B cell (primary cell): ENCODE data around the gene TMED1. TPM values are rescaled to one million over a fixed set of nuclear protein-coding genes. Genes with fewer than 3 reads are reported as not detected.

Experiments used
- ATAC-seq: fragments of 200-7000 bp; cut with Tn5 transposase; one replicate; pipeline ENCODE4 v1.10.0; 2021; ENCODE audit warnings: low read depth, mild to moderate bottlenecking, moderate number of reproducible peaks, moderate library complexity
- CTCF ChIA-PET: fragments of 350-600 bp; sonication (Branson Sonifier 250); formaldehyde crosslinking; loops from one replicate; lab custom pipeline; 2021; ENCODE audit warnings: antibody characterized with exemption, inconsistent platforms; lab: Charles Lee
- POLR2A ChIA-PET: fragments of 350-600 bp; sonication (Branson Sonifier 250); formaldehyde crosslinking; loops from one replicate; lab custom pipeline; 2021; ENCODE audit warnings: antibody characterized with exemption; lab: Charles Lee
- DNase-seq: peaks from one replicate; pipeline ENCODE4 v3.0.0; 2013
- H2AFZ ChIP-seq: 2 replicates; pipeline ENCODE4 v1.6.1; 2012; ENCODE audit warnings: mild to moderate bottlenecking, low read depth, low read length; ENCODE audit not compliant: insufficient read depth, poor library complexity, severe bottlenecking
- H3K27ac ChIP-seq, 2 donors: 1 replicate in 1 of 2; 2 replicates in 1 of 2; pipeline ENCODE4 v1.5.1; 2012 to 2013; ENCODE audit warnings: low read length in 2 of 2, mild to moderate bottlenecking in 2 of 2, moderate library complexity in 1 of 2
- H3K27me3 ChIP-seq, 4 experiments: fragments of 200-600 bp in 1 of 4; sonication (generic) in 1 of 4; replicated peaks in 1 of 4; 1 replicate in 2 of 4; 2 replicates in 2 of 4; pipeline versions ENCODE4 v1.6.1 to v1.7.0; 2013 to 2016; ENCODE audit warnings: low read length in 3 of 4, mild to moderate bottlenecking in 2 of 4, mixed read lengths in 1 of 4, moderate library complexity in 1 of 4; ENCODE audit not compliant: insufficient read depth in 4 of 4, control insufficient read depth in 3 of 4; ENCODE audit errors: control extremely low read depth in 1 of 4
- H3K36me3 ChIP-seq, 2 experiments: replicated peaks in 1 of 2; 1 replicate in 1 of 2; 2 replicates in 1 of 2; pipeline versions ENCODE4 v1.6.1 to v1.7.1; 2013; ENCODE audit warnings: low read length in 1 of 2; ENCODE audit not compliant: insufficient read depth in 2 of 2, control insufficient read depth in 1 of 2; ENCODE audit errors: control extremely low read depth in 1 of 2, extremely low read depth in 1 of 2
- H3K4me1 ChIP-seq, 2 donors: fragments of 200-600 bp in 1 of 2; sonication (generic) in 1 of 2; 1 replicate in 1 of 2; 2 replicates in 1 of 2; pipeline versions ENCODE4 v1.5.1 to v1.6.1; 2013 to 2017; ENCODE audit warnings: low read length in 2 of 2; ENCODE audit not compliant: control insufficient read depth in 2 of 2, insufficient read depth in 2 of 2
- H3K4me2 ChIP-seq: replicated peaks from 2 replicates; pipeline ENCODE3; 2012; ENCODE audit warnings: mild to moderate bottlenecking, low read depth, low read length; ENCODE audit not compliant: poor library complexity, severe bottlenecking
- H3K4me3 ChIP-seq, 5 experiments: fragments of 200-600 bp in 1 of 5; sonication (generic) in 1 of 5; 1 replicate in 3 of 5; 2 replicates in 2 of 5; pipeline versions ENCODE4 v1.5.1 to v1.7.0; 2011 to 2016; ENCODE audit warnings: low read length in 4 of 5, mild to moderate bottlenecking in 4 of 5, low read depth in 2 of 5, control low read depth in 1 of 5, moderate library complexity in 1 of 5; ENCODE audit not compliant: insufficient read depth in 1 of 5; ENCODE audit errors: control extremely low read depth in 1 of 5, extremely low read depth in 1 of 5
- H3K79me2 ChIP-seq: fragments of 200-600 bp; sonication (generic); one replicate; pipeline ENCODE4 v1.6.0; 2016; ENCODE audit warnings: low read length; ENCODE audit not compliant: control insufficient read depth, insufficient read depth
- H3K9ac ChIP-seq: fragments of 200-600 bp; sonication (generic); 2 replicates; pipeline ENCODE4 v1.6.1; 2017; ENCODE audit warnings: mild to moderate bottlenecking, low read length, moderate library complexity
- H3K9me3 ChIP-seq, 3 donors: one replicate each; pipeline versions ENCODE4 v1.6.1 to v1.7.1; 2013; ENCODE audit warnings: low read length in 2 of 3; ENCODE audit not compliant: control insufficient read depth in 2 of 3, insufficient read depth in 1 of 3; ENCODE audit errors: control extremely low read depth in 1 of 3
- H4K20me1 ChIP-seq: 2 replicates; pipeline ENCODE4 v1.6.0; 2012; ENCODE audit warnings: mild to moderate bottlenecking, low read length; ENCODE audit not compliant: insufficient read depth, control insufficient read depth, poor library complexity, severe bottlenecking
- H3K27ac Mint-ChIP-seq: one replicate; pipeline ENCODE4 v1.8.0; 2021; ENCODE audit warnings: mixed read lengths
- H3K27me3 Mint-ChIP-seq: one replicate; pipeline ENCODE4 v1.8.0; 2021; ENCODE audit warnings: mixed read lengths
- H3K4me1 Mint-ChIP-seq: one replicate; pipeline ENCODE4 v1.8.0; 2021; ENCODE audit warnings: mixed read lengths
- H3K4me3 Mint-ChIP-seq: one replicate; pipeline ENCODE4 v1.8.0; 2021; ENCODE audit warnings: mixed read lengths
- H3K9me3 Mint-ChIP-seq: one replicate; pipeline ENCODE4 v1.8.0; 2022; ENCODE audit warnings: mixed read lengths; ENCODE audit not compliant: insufficient read depth
- EZH2 ChIP-seq: IDR thresholded peaks from 2 replicates; pipeline ENCODE4 v1.6.1; 2012; ENCODE audit warnings: borderline replicate concordance, low read depth, mild to moderate bottlenecking, moderate library complexity, low read length; ENCODE audit not compliant: insufficient read depth, poor library complexity, severe bottlenecking
- WGBS: methylation state at CpG from one replicate; pipeline ENCODE4 v1.1.5; 2013; ENCODE audit warnings: missing lambda C conversion rate; ENCODE audit not compliant: insufficient coverage; 5-methylcytosine and 5-hydroxymethylcytosine counted together
- intact Hi-C: fragments of 100-400 bp; cut with micrococcal nuclease; formaldehyde crosslinking; loops from one replicate; pipeline ENCODE4 v1.10.0; 2022
- polyA plus RNA-seq: library from polyadenylated mRNA; depleted of rRNA; stranded (reverse); fragments of >200 nt; gene quantifications from 2 replicates; pipeline ENCODE4 v1.2.3, GENCODE V29; 2012
- total RNA-seq, 2 donors: library from RNA; stranded (reverse); fragments of 120-200 nt in 1 of 2; gene quantifications; 1 replicate in 1 of 2; 2 replicates in 1 of 2; pipeline versions ENCODE4 v1.2.3 to v1.2.4, GENCODE V29; 2013 to 2022
- TF ChIP-seq, protein P1 (sequence below): fragments of 200-600 bp; IDR thresholded peaks from one replicate; pipeline ENCODE4 v1.8.0; 2022; ENCODE audit warnings: antibody characterized with exemption, mild to moderate bottlenecking

TMED1 gene
- total and polyA plus RNA-seq, 2 donors (not counting 1 experiment from before 2014, with no cell fraction given) = 10.8 to 14.7 TPM

DNA sequence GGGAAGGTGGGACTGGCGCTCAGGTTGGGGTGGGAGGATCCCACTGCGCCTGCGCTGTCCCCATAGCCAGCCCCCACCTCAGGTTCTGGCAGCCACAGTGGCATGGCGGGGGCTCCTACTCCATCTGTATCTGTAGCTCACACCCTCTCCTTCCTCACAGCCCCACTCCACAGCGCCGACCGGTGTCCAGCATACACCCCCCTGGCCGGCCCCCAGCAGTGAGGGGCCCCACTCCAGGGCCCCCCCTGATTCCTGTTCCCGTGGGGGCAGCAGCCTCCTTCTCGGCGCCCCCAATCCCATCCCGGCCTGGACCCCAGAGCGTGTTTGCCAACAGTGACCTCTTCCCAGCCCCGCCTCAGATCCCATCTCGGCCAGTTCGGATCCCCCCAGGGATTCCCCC is 6.0 kb downstream of the TMED1 start:
- H3K4me1 ChIP-seq = peaks cover 0 to under 1% of the 10 kb centered on the region in 2 donors
- ChIA-PET CTCF (interaction anchor here (0.7 to 1.1 kb wide), 2 partner anchors 34 to 113 kb away, joined by 4 read pairs; no protein-coding TSS in a partner anchor), POLR2A (no interaction called here)
- no peak for ATAC-seq
- Mint-ChIP-seq H3K4me1 (no peaks in the 10 kb centered on the region), H3K27me3 (no peaks in the 10 kb centered on the region), H3K9me3 (no peaks in the 10 kb centered on the region), H3K4me3 (no peak overlapping the region), H3K27ac (peak overlapping the region; percentile 56)
- H3K9me3 ChIP-seq = peaks cover 0 to under 1% (median 0%) of the 10 kb centered on the region in 3 donors
- H2AFZ ChIP-seq = no peak overlapping the region
- H3K79me2 ChIP-seq = no peaks in the 10 kb centered on the region
- intact Hi-C loops = no loop called here
- H3K9ac ChIP-seq = no peak overlapping the region
- H4K20me1 ChIP-seq = peaks cover 3% of the 10 kb centered on the region
- H3K4me2 ChIP-seq = no peak overlapping the region
- H3K27me3 ChIP-seq = no peaks in the 10 kb centered on the region
- no peak overlapping the region for H3K4me3 ChIP-seq
- TF ChIP-seq EZH2 = no peak
- TF ChIP-seq, protein P1, sequence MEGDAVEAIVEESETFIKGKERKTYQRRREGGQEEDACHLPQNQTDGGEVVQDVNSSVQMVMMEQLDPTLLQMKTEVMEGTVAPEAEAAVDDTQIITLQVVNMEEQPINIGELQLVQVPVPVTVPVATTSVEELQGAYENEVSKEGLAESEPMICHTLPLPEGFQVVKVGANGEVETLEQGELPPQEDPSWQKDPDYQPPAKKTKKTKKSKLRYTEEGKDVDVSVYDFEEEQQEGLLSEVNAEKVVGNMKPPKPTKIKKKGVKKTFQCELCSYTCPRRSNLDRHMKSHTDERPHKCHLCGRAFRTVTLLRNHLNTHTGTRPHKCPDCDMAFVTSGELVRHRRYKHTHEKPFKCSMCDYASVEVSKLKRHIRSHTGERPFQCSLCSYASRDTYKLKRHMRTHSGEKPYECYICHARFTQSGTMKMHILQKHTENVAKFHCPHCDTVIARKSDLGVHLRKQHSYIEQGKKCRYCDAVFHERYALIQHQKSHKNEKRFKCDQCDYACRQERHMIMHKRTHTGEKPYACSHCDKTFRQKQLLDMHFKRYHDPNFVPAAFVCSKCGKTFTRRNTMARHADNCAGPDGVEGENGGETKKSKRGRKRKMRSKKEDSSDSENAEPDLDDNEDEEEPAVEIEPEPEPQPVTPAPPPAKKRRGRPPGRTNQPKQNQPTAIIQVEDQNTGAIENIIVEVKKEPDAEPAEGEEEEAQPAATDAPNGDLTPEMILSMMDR = no peak
- H3K27ac ChIP-seq = no peak overlapping the region
- peaks cover 4 to 49% of the 10 kb centered on the region in 2 experiments for H3K36me3 ChIP-seq
- WGBS = 96% methylated on average over 14 of the region's 16 CpGs
- DNase-seq = no peak

- Histone ChIP-seq H3K36me3 (peaks cover 7 to 56% of the 10 kb centered on the region in 2 experiments), H3K4me2 (no peak overlapping the region), H3K4me1 (no peaks in the 10 kb centered on the region), H3K9ac (no peak overlapping the region), H3K27ac (no peak overlapping the region), H3K79me2 (no peaks in the 10 kb centered on the region), H2AFZ (no peak overlapping the region), H3K27me3 (no peaks in the 10 kb centered on the region), H3K9me3 (no peaks in the 10 kb centered on the region), H4K20me1 (no peaks in the 10 kb centered on the region), H3K4me3 (no peak overlapping the region)
- DNase-seq (peak; percentile 28), ATAC-seq (no peak)
- ChIA-PET CTCF (interaction anchor here (0.6 to 1.5 kb wide), 4 partner anchors 35 to 112 kb away, joined by 3 to 5 read pairs (median 4); partner anchors contain the start of gene DNM2), POLR2A (no interaction called here)
- intact Hi-C loops = no loop called here
- H3K9me3 Mint-ChIP-seq = no peaks in the 10 kb centered on the region
- no peaks in the 10 kb centered on the region for H3K4me1 Mint-ChIP-seq
- TF ChIP-seq, protein P1 = peak; percentile 7
- no peak for TF ChIP-seq EZH2
- 97% methylated on average over 25 of the region's 26 CpGs for WGBS
- H3K27ac Mint-ChIP-seq = no peak overlapping the region
- H3K4me3 Mint-ChIP-seq = no peak overlapping the region
- no peaks in the 10 kb centered on the region for H3K27me3 Mint-ChIP-seq
Measured at GRCh38 chr19:10828981-10829821, 6.8 kb downstream of the TMED1 start.
